Suprapubic skin (tissue), 4 donors: ENCODE measurements around the gene GPR63. TPM values are rescaled to one million over a fixed set of nuclear protein-coding genes. Genes with fewer than 3 reads are reported as not detected.

ENCODE experiments used
- DNase-seq, 2 donors: peaks; one replicate each; pipeline ENCODE4 v3.0.0-alpha.2; 2019; ENCODE audit warnings: low spot score in 2 of 2
- H3K27ac ChIP-seq: fragments of 200-600 bp; sonication (generic); one replicate; pipeline ENCODE4 v1.5.1; 2019
- H3K27me3 ChIP-seq: fragments of 200-600 bp; sonication (generic); one replicate; pipeline ENCODE4 v1.5.1; 2019
- H3K36me3 ChIP-seq: fragments of 200-600 bp; sonication (generic); one replicate; pipeline ENCODE4 v1.5.1; 2019
- H3K4me1 ChIP-seq: fragments of 200-600 bp; sonication (generic); one replicate; pipeline ENCODE4 v1.5.1; 2019
- H3K4me3 ChIP-seq: fragments of 200-600 bp; sonication (generic); one replicate; pipeline ENCODE4 v1.5.1; 2019; ENCODE audit warnings: mild to moderate bottlenecking
- H3K9me3 ChIP-seq: fragments of 200-600 bp; sonication (generic); one replicate; pipeline ENCODE4 v1.5.1; 2019
- CTCF ChIP-seq, 2 donors: fragments of 200-600 bp in 1 of 2; fragments of 450-650 bp in 1 of 2; sonication (generic) in 1 of 2; IDR thresholded peaks; one replicate each; pipeline ENCODE4 v1.5.1; 2016 to 2019; ENCODE audit warnings: antibody characterized with exemption in 2 of 2, mild to moderate bottlenecking in 1 of 2, moderate library complexity in 1 of 2
- EP300 ChIP-seq: sonication (generic); formaldehyde crosslinking; IDR thresholded peaks from one replicate; pipeline ENCODE4 v1.6.1; 2017; ENCODE audit warnings: antibody characterized with exemption
- POLR2A ChIP-seq, 2 donors: fragments of 450-650 bp; IDR thresholded peaks; one replicate each; pipeline ENCODE4 v1.6.1; 2017; ENCODE audit warnings: antibody characterized with exemption in 2 of 2, mild to moderate bottlenecking in 2 of 2, moderate library complexity in 2 of 2
- POLR2AphosphoS5 ChIP-seq, 3 donors: sonication (generic); formaldehyde crosslinking; IDR thresholded peaks; one replicate each; pipeline ENCODE4 v1.6.1; 2017; ENCODE audit warnings: antibody characterized with exemption in 3 of 3
- WGBS: methylation state at CpG from one replicate; pipeline ENCODE4 v1.1.5; 2018; 5-methylcytosine and 5-hydroxymethylcytosine counted together
- total RNA-seq, 4 donors: library from RNA; depleted of rRNA; stranded (reverse); fragments of >200 nt; gene quantifications; one replicate each; pipeline ENCODE4 v1.1.0, GENCODE V29; 2016

Gene GPR63
- total RNA-seq, 4 donors from 2014 or later = 0.23 to 0.89 (median 0.67) TPM

DNA sequence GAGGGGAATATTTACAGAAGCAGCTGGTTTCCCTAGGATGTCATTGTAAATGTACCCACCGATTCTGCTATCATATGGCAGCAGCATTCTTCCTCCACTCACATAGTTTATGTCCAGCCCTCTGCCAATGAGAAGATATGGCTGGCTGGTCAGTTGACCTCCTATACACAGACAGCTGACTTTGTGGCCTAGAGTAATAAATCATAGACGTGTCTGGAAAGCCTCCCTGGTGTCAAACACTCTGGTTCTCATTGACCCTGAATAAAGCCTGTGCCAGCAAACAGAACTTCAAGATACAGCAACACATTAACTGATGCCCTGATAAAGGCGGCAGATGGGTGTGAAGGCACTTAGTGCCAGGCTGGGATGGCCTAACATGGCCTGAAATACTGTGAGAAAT, 52.6 kb downstream of the GPR63 start:
- Histone ChIP-seq H3K27ac (no peak overlapping the region), H3K27me3 (no peaks in the 10 kb centered on the region)
- WGBS = 55% methylated on average over 3 of the region's 3 CpGs

DNA sequence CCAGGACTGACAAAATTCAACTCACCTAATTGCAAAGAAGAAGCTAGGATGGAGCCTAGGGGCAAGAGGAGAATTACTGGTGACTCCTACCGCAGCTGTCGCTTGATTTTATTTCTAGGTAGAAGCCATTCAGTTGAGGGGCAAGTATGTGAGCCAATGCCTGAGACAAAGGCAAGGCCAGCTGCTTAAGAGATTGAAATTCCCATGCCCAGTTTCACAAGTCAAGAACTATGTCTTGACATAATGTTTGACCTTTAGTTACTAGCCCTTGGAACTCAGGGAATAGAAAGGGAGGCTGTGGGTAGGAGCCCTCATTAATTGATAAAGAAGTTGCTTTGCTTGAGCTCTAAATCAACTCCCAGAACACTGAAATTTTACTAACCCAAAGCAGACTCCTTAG, 54.0 kb downstream of the GPR63 start:
- Histone ChIP-seq H3K27ac (no peak overlapping the region), H3K36me3 (no peaks in the 10 kb centered on the region), H3K27me3 (no peaks in the 10 kb centered on the region), H3K9me3 (no peaks in the 10 kb centered on the region), H3K4me1 (no peaks in the 10 kb centered on the region), H3K4me3 (no peak overlapping the region)
- no peak for TF ChIP-seq CTCF (IDR thresholded peaks at IDR 0.05)
- no peak for TF ChIP-seq EP300
- no peak for TF ChIP-seq POLR2AphosphoS5 (IDR thresholded peaks at IDR 0.05)
- TF ChIP-seq POLR2A (IDR thresholded peaks at IDR 0.05) = no peak
- DNase-seq = no peak
- WGBS = 88% methylated on average over 2 of the region's 2 CpGs

More for the DNA sequence above, 52.6 kb downstream of the GPR63 start:
- Histone ChIP-seq H3K9me3 (no peaks in the 10 kb centered on the region), H3K36me3 (no peaks in the 10 kb centered on the region), H3K4me3 (no peak overlapping the region), H3K4me1 (no peaks in the 10 kb centered on the region)
- TF ChIP-seq POLR2AphosphoS5 (IDR thresholded peaks at IDR 0.05) (no peak), POLR2A (IDR thresholded peaks at IDR 0.05) (no peak), EP300 (no peak), CTCF (IDR thresholded peaks at IDR 0.05) (no peak)
- no peak for DNase-seq

- no peak overlapping the region for H3K4me3 ChIP-seq
- TF ChIP-seq POLR2A (IDR thresholded peaks at IDR 0.05) (no peak), EP300 (no peak), POLR2AphosphoS5 (IDR thresholded peaks at IDR 0.05) (no peak), CTCF (IDR thresholded peaks at IDR 0.05) (no peak)
- 89% methylated on average over 1 of the region's 1 CpG for WGBS
Measured at GRCh38 chr6:96781557-96781956, 55.7 kb downstream of the GPR63 start.

GRCh38 chr6:96777113-96777512, 60.2 kb downstream of the GPR63 start:
- TF ChIP-seq CTCF (IDR thresholded peaks at IDR 0.05) (no peak), EP300 (no peak), POLR2AphosphoS5 (IDR thresholded peaks at IDR 0.05) (no peak), POLR2A (IDR thresholded peaks at IDR 0.05) (no peak)
- peaks cover 3% of the 10 kb centered on the region for H3K9me3 ChIP-seq
- no peaks in the 10 kb centered on the region for H3K27me3 ChIP-seq
- H3K36me3 ChIP-seq = no peaks in the 10 kb centered on the region
- H3K4me1 ChIP-seq = no peaks in the 10 kb centered on the region
- 80% methylated on average over 4 of the region's 4 CpGs for WGBS
- no peak overlapping the region for H3K4me3 ChIP-seq
- no peak for DNase-seq
- no peak overlapping the region for H3K27ac ChIP-seq

More at GRCh38 chr6:96781557-96781956, 55.7 kb downstream of the GPR63 start:
- H3K36me3 ChIP-seq = no peaks in the 10 kb centered on the region
- no peaks in the 10 kb centered on the region for H3K4me1 ChIP-seq
- no peaks in the 10 kb centered on the region for H3K27me3 ChIP-seq
- no peaks in the 10 kb centered on the region for H3K9me3 ChIP-seq
- no peak for DNase-seq
- H3K27ac ChIP-seq = no peak overlapping the region

- H3K36me3 ChIP-seq = no peaks in the 10 kb centered on the region
- no peak for TF ChIP-seq EP300
- no peak for TF ChIP-seq CTCF (IDR thresholded peaks at IDR 0.05)
- no peak for TF ChIP-seq POLR2AphosphoS5 (IDR thresholded peaks at IDR 0.05)
- TF ChIP-seq POLR2A (IDR thresholded peaks at IDR 0.05) = no peak
- H3K9me3 ChIP-seq = peaks cover 3% of the 10 kb centered on the region
- no peak for DNase-seq
- H3K27ac ChIP-seq = no peak overlapping the region
- WGBS = 49% methylated on average over 2 of the region's 2 CpGs
- no peaks in the 10 kb centered on the region for H3K4me1 ChIP-seq
- no peak overlapping the region for H3K4me3 ChIP-seq
- H3K27me3 ChIP-seq = no peaks in the 10 kb centered on the region
Measured at GRCh38 chr6:96775727-96776400, 61.4 kb downstream of the GPR63 start.
